Measurements from ENCODE around the gene TOMM40L. TPM values are rescaled to one million over a fixed set of nuclear protein-coding genes. Genes with fewer than 3 reads are reported as not detected.

TOMM40L gene
- total and polyA plus RNA-seq, 9 donors = 8.7 to 11.0 (median 9.6) TPM

GRCh38 chr1:161206411-161207140 lies 19.3 kb upstream of the TOMM40L start:
- Histone ChIP-seq H3K9me3 (replicated peaks; ENCODE audit: control insufficient read depth, low read depth, low read length) (no peaks in the 10 kb centered on the region), H3K27ac (ENCODE audit: low read length) (peak overlapping the region; percentile 63), H3K4me3 (ENCODE audit: low read length) (no peak overlapping the region), H3K36me3 (ENCODE audit: control insufficient read depth, insufficient read depth, low read length) (peaks cover 47% of the 10 kb centered on the region), H3K4me1 (ENCODE audit: control insufficient read depth, insufficient read depth, low read length) (peaks cover 12% of the 10 kb centered on the region), H3K27me3 (ENCODE audit: control insufficient read depth, insufficient read depth, low read length) (no peaks in the 10 kb centered on the region)
- DNase-seq = no peak
- WGBS (ENCODE audit: insufficient coverage) = 85% methylated on average over 10 of the region's 12 CpGs

DNA sequence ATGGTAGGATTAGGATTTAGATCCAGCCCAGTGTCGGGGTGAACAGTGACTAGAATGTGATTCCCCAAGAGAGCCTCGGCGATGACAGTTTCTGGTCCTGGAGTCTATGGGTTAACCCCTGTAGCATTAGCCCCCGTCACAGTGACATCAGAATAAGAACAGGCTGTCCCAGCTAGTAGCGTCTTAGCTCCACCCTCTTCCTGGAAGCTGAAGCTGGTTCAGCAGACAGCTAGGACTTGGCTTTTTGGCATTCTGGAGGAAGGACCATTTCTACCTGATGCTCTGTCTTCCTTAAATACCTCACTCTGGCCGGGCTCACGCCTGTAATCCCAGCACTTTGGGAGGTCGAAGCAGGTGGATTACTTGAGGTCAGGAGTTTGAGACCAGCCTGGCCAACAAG lies 18.7 kb upstream of the TOMM40L start:
- Histone ChIP-seq H3K9me3 (replicated peaks; ENCODE audit: control insufficient read depth, low read depth, low read length) (no peaks in the 10 kb centered on the region), H3K4me1 (ENCODE audit: control insufficient read depth, insufficient read depth, low read length) (peaks cover 8% of the 10 kb centered on the region), H3K4me3 (ENCODE audit: low read length) (no peak overlapping the region), H3K27me3 (ENCODE audit: control insufficient read depth, insufficient read depth, low read length) (no peaks in the 10 kb centered on the region), H3K36me3 (ENCODE audit: control insufficient read depth, insufficient read depth, low read length) (peaks cover 53% of the 10 kb centered on the region), H3K27ac (ENCODE audit: low read length) (no peak overlapping the region)
- WGBS (ENCODE audit: insufficient coverage) = 67% methylated on average over 5 of the region's 8 CpGs
- DNase-seq = peak; percentile 56

GRCh38 chr1:161209790-161210409 lies 16.0 kb upstream of the TOMM40L start:
- 35% methylated on average over 6 of the region's 11 CpGs for WGBS (ENCODE audit: insufficient coverage)
- Histone ChIP-seq H3K9me3 (replicated peaks; ENCODE audit: control insufficient read depth, low read depth, low read length) (no peaks in the 10 kb centered on the region), H3K27ac (ENCODE audit: low read length) (no peak overlapping the region), H3K4me3 (ENCODE audit: low read length) (no peak overlapping the region), H3K27me3 (ENCODE audit: control insufficient read depth, insufficient read depth, low read length) (no peaks in the 10 kb centered on the region), H3K4me1 (ENCODE audit: control insufficient read depth, insufficient read depth, low read length) (no peaks in the 10 kb centered on the region), H3K36me3 (ENCODE audit: control insufficient read depth, insufficient read depth, low read length) (peaks cover 70% of the 10 kb centered on the region)
- peak; percentile 76 for DNase-seq

GRCh38 chr1:161214369-161214768 lies 11.5 kb upstream of the TOMM40L start:
- Histone ChIP-seq H3K9me3 (replicated peaks; ENCODE audit: control insufficient read depth, low read depth, low read length) (no peaks in the 10 kb centered on the region), H3K4me3 (ENCODE audit: low read length) (no peak overlapping the region), H3K4me1 (ENCODE audit: control insufficient read depth, insufficient read depth, low read length) (peaks cover 3% of the 10 kb centered on the region), H3K27me3 (ENCODE audit: control insufficient read depth, insufficient read depth, low read length) (no peaks in the 10 kb centered on the region), H3K27ac (ENCODE audit: low read length) (no peak overlapping the region), H3K36me3 (ENCODE audit: control insufficient read depth, insufficient read depth, low read length) (peaks cover 52% of the 10 kb centered on the region)
- 82% methylated on average over 5 of the region's 9 CpGs for WGBS (ENCODE audit: insufficient coverage)
- DNase-seq = no peak

DNA sequence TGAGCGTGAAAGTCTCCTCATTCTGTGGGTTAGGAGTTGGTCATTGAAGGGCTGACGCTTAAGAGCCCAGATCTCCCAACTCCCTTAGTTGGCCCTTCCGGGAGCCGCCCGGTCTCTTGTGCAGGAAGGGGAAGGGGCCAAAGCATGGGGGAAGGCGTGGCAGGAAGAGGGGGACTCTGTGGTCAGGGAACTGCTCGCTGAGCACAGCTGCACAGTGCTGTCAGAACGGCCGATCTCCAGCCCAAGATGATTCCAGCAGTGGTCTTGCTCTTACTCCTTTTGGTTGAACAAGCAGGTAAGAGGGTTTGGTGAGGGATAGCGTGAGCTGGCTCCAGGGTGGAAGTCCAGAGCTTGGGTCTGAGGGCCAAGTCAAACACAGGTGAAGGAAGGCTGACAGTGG lies 10.8 kb upstream of the TOMM40L start, which contains the start of gene FCER1G:
FCER1G (plus strand) TSS at position 220 of the 400 bp plus-strand sequence; CDS start at position 247, 27 bp downstream.
- Histone ChIP-seq H3K4me3 (ENCODE audit: low read length) (peak within 1 kb of the TSS; percentile 34), H3K27me3 (ENCODE audit: control insufficient read depth, insufficient read depth, low read length) (no peaks in the 10 kb centered on the region), H3K36me3 (ENCODE audit: control insufficient read depth, insufficient read depth, low read length) (peaks cover 45% of the 10 kb centered on the region), H3K4me1 (ENCODE audit: control insufficient read depth, insufficient read depth, low read length) (peaks cover 3% of the 10 kb centered on the region), H3K27ac (ENCODE audit: low read length) (peak within 1 kb of the TSS; percentile 20), H3K9me3 (replicated peaks; ENCODE audit: control insufficient read depth, low read depth, low read length) (no peaks in the 10 kb centered on the region)
- peak; percentile 69 for DNase-seq
- 48% methylated on average over 8 of the region's 10 CpGs for WGBS (ENCODE audit: insufficient coverage)

- peaks cover 26% of the 10 kb centered on the region for H3K36me3 ChIP-seq (ENCODE audit: control insufficient read depth, insufficient read depth, low read length)
- DNase-seq = peak; percentile 29
- H3K9me3 ChIP-seq (replicated peaks; ENCODE audit: control insufficient read depth, low read depth, low read length) = no peaks in the 10 kb centered on the region
- H3K27me3 ChIP-seq (ENCODE audit: control insufficient read depth, insufficient read depth, low read length) = no peaks in the 10 kb centered on the region
- H3K4me3 ChIP-seq (ENCODE audit: low read length) = peak overlapping the region; percentile 25
- H3K27ac ChIP-seq (ENCODE audit: low read length) = peak overlapping the region; percentile 47
- peaks cover 3% of the 10 kb centered on the region for H3K4me1 ChIP-seq (ENCODE audit: control insufficient read depth, insufficient read depth, low read length)
- 43% methylated on average over 4 of the region's 7 CpGs for WGBS (ENCODE audit: insufficient coverage)
Measured at GRCh38 chr1:161216945-161217712, 8.7 kb upstream of the TOMM40L start.

DNA sequence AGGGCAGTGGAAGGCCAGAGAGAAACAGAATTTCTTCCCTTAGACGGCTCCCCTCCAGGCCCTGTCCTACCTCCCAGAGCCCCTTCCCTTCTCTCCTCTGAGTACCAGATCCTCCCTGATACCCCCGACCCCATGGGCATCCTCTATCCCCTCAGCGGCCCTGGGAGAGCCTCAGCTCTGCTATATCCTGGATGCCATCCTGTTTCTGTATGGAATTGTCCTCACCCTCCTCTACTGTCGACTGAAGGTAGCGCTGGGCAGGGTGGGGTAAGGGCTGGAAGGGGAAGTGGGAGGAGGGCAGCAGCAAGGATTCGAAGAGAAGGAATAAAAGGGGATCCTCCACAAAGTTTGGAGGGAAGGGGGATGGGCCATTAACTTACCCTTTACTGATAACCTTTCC lies 8.0 kb upstream of the TOMM40L start:
- H3K27me3 ChIP-seq (ENCODE audit: control insufficient read depth, insufficient read depth, low read length) = no peaks in the 10 kb centered on the region
- H3K4me1 ChIP-seq (ENCODE audit: control insufficient read depth, insufficient read depth, low read length) = peaks cover 3% of the 10 kb centered on the region
- H3K27ac ChIP-seq (ENCODE audit: low read length) = no peak overlapping the region
- peaks cover 19% of the 10 kb centered on the region for H3K36me3 ChIP-seq (ENCODE audit: control insufficient read depth, insufficient read depth, low read length)
- no peak overlapping the region for H3K4me3 ChIP-seq (ENCODE audit: low read length)
- H3K9me3 ChIP-seq (replicated peaks; ENCODE audit: control insufficient read depth, low read depth, low read length) = no peaks in the 10 kb centered on the region
- WGBS (ENCODE audit: insufficient coverage) = 60% methylated on average over 1 of the region's 6 CpGs
- no peak for DNase-seq

- no peaks in the 10 kb centered on the region for H3K9me3 ChIP-seq (replicated peaks; ENCODE audit: control insufficient read depth, low read depth, low read length)
- no peak for DNase-seq
- H3K36me3 ChIP-seq (ENCODE audit: control insufficient read depth, insufficient read depth, low read length) = peaks cover 12% of the 10 kb centered on the region
- no peak overlapping the region for H3K27ac ChIP-seq (ENCODE audit: low read length)
- H3K4me1 ChIP-seq (ENCODE audit: control insufficient read depth, insufficient read depth, low read length) = peaks cover 3% of the 10 kb centered on the region
- WGBS (ENCODE audit: insufficient coverage) = 86% methylated on average over 4 of the region's 8 CpGs
- H3K4me3 ChIP-seq (ENCODE audit: low read length) = no peak overlapping the region
- H3K27me3 ChIP-seq (ENCODE audit: control insufficient read depth, insufficient read depth, low read length) = no peaks in the 10 kb centered on the region
Measured at GRCh38 chr1:161218301-161219077, 7.4 kb upstream of the TOMM40L start.

DNA sequence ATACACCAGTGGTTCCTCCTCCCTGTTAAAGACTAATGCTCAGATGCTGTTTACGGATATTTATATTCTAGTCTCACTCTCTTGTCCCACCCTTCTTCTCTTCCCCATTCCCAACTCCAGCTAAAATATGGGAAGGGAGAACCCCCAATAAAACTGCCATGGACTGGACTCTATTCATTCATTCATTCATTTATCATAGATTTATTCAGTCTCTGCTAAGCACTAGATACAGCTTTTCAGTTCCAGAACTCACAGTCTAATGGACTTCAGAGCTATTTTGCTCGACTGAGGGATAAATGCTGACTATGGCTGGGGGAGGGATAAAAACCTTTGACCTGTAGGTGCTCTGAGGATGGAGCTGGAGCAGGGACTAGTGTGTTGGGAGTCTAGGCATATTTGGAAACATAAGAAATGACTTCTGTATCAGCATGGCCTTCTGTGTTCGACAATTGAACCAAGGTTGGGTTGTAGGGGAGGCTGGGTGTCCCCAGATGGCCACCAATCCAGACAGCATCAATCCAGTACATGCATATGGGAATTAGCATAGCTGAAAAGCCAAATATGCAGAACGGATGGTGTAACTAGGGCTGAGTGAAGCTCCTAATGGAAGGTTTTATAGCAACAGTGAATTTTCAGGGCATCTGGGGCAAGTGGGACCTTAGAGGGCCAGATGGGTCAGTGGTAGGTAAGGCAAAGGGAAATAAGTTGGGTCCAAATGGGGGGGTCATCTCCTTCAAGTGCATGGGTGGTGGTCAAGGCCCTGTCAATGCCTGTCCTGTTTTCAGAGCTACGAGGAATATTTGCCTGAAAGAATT lies 6.6 kb upstream of the TOMM40L start:
- peaks cover 4% of the 10 kb centered on the region for H3K36me3 ChIP-seq (ENCODE audit: control insufficient read depth, insufficient read depth, low read length)
- no peak overlapping the region for H3K27ac ChIP-seq (ENCODE audit: low read length)
- no peaks in the 10 kb centered on the region for H3K9me3 ChIP-seq (replicated peaks; ENCODE audit: control insufficient read depth, low read depth, low read length)
- no peaks in the 10 kb centered on the region for H3K27me3 ChIP-seq (ENCODE audit: control insufficient read depth, insufficient read depth, low read length)
- 79% methylated on average over 4 of the region's 5 CpGs for WGBS (ENCODE audit: insufficient coverage)
- DNase-seq = no peak
- H3K4me1 ChIP-seq (ENCODE audit: control insufficient read depth, insufficient read depth, low read length) = peaks cover 3% of the 10 kb centered on the region
- H3K4me3 ChIP-seq (ENCODE audit: low read length) = no peak overlapping the region

Measured in muscle of leg (tissue), 11 donors.